D721Med (cell line): ENCODE data around the gene CALML6.

ENCODE experiments used
- DNase-seq: peaks from one replicate; pipeline ENCODE4 v3.0.0; 2011; ENCODE audit warnings: low spot score; ENCODE audit not compliant: insufficient read length
- FAIRE-seq: peaks from 2 replicates; lab custom pipeline; 2011; peaks lifted over from hg19 to GRCh38; lab: Jason Lieb, UNC
- TF ChIP-seq, protein P1 (sequence below): IDR thresholded peaks from 2 replicates; pipeline ENCODE4 v1.5.1; 2012; ENCODE audit warnings: mild to moderate bottlenecking, control low read depth; ENCODE audit not compliant: insufficient read depth; ENCODE audit errors: missing control alignments

CALML6 gene

DNA sequence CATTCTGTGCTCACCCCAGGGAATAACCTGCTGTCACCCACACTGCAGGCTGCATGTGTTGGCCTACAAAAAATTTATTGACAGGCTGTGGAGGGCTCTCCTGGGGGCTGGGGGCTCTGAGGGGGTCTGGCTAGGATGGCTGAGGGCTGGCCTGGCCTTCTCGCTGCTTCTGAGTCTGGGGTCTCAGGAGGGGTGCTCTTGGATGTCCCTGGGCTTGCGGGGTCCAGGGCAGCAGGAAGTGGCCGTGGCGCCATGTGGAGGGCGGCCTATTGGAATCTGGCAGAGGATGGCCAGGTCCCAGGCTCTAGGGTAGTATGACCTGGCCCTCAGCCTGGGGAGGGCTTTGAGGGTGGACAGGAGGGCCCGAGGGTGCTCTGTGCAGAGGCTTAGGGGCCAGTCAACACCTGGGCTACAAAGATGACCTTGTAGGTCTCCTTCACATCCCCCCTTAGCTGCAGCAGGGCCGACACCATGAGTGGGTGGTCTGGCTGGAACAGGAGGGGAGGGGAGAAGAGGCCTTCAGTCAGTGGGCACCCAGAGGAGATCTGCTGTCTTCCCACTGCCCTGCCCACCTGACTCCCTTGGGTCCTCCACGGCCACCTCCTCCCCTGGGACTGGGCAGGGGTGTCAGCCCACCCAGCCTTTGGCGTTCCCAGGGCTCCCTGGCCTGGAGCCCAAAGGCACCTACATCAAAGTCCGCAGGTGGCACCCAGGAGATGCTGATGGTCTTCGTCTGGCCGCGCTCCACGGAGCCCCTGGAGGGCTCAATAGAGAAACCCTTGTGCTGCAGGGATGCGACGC lies 7.0 kb downstream of the CALML6 start:
- TF ChIP-seq, protein P1, sequence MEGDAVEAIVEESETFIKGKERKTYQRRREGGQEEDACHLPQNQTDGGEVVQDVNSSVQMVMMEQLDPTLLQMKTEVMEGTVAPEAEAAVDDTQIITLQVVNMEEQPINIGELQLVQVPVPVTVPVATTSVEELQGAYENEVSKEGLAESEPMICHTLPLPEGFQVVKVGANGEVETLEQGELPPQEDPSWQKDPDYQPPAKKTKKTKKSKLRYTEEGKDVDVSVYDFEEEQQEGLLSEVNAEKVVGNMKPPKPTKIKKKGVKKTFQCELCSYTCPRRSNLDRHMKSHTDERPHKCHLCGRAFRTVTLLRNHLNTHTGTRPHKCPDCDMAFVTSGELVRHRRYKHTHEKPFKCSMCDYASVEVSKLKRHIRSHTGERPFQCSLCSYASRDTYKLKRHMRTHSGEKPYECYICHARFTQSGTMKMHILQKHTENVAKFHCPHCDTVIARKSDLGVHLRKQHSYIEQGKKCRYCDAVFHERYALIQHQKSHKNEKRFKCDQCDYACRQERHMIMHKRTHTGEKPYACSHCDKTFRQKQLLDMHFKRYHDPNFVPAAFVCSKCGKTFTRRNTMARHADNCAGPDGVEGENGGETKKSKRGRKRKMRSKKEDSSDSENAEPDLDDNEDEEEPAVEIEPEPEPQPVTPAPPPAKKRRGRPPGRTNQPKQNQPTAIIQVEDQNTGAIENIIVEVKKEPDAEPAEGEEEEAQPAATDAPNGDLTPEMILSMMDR, result no peak
- no peak for DNase-seq
- no peak for FAIRE-seq

- TF ChIP-seq, protein P1, result no peak
- no peak for FAIRE-seq
- no peak for DNase-seq
Observed at GRCh38 chr1:1922702-1922955, 7.6 kb downstream of the CALML6 start.

GRCh38 chr1:1922956-1923833 lies 8.1 kb downstream of the CALML6 start:
- TF ChIP-seq, protein P1, result no peak
- FAIRE-seq, result no peak
- DNase-seq, result no peak

DNA sequence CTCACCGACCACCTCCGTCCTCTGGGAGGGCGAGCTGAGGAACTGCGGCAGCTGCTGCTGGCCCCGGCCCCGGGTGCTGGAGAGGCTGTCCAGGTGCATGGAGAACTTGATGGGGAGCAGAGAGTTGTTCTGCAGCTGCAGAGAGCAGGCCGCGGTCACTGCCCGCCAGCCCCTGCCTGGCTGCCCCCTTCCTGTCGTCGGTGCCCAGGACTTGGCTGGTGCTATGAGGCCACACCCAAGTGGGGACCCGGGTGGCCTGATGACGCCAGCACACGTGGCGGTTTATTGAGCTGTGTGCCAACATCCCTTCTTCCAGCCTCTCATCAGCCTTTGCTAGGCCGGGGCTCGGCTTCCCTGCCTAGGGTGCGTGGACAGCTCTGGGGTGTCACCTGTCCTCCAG lies 9.3 kb downstream of the CALML6 start:
- TF ChIP-seq, protein P1, result no peak
- DNase-seq (no peak), FAIRE-seq (no peak)

GRCh38 chr1:1924849-1925248 lies 9.8 kb downstream of the CALML6 start:
- DNase-seq (no peak), FAIRE-seq (no peak)
- TF ChIP-seq, protein P1, result no peak

DNA sequence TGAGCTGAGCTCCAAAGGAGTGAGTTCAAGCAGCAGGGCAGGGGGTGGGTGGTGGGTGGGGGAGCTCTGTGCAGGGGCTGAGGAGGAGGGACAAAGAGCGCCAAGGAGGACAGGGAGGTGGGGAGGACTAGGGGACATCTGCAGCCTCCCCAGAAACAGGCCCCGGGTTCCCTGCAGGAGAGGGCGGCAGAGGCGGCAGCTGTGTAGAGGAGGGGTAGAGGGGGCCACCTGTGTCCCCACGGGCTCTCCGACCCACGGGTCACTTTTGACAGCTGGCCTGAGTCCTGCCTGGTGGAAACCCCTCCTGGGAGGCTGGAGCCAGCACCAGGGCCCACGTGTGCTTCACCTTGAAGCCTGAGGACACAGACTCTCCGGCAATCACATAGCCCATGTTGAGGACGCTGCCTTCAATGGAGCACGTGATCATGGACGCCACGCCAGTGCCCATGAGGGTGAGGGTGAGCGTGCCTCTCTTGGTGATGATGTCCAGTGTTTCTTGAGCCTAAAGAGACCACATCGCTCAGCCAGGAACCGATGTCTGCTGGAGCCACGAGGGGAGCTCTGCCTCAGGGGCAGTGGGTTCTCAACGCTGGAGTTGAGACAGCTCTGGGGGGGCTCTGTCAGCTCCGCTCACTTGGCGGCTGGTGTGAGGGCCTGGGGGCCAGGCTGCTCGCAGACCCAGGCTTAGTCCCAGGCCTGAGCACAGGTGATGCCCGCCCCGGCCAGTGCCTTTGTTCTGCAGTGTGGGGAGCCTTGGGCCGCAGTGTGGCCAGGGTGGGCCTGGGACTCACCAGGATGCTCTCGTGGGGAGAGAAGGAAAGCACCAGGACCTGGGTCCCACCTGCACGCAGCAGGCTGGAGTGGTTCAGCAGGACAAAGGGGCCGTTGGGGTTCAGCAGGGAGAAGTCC lies 10.6 kb downstream of the CALML6 start:
- TF ChIP-seq, protein P1, result no peak
- no peak for FAIRE-seq
- DNase-seq, result no peak
